ENCODE measurements around the gene NR5A1. TPM values are rescaled to one million over a fixed set of nuclear protein-coding genes. Genes with fewer than 3 reads are reported as not detected.

The NR5A1 gene
- 0.55 TPM for polyA plus RNA-seq (2013)

- Histone ChIP-seq H3K27me3 (replicated peaks in 2 of 5; ENCODE audit: control insufficient read depth in 4 of 5, insufficient read depth in 5 of 5, low read length in 4 of 5) (peaks cover 0 to 38% (median 13%) of the 10 kb centered on the region in 5 experiments), H3K9me3 (ENCODE audit: control extremely low read depth in 1 of 5, control insufficient read depth in 4 of 5, insufficient read depth in 2 of 5, low read depth in 1 of 5, low read length in 4 of 5) (no peaks in the 10 kb centered on the region), H3K4me1 (ENCODE audit: control extremely low read depth in 1 of 4, control insufficient read depth in 4 of 4, insufficient read depth in 4 of 4, low read length in 3 of 4) (peaks cover 0 to 44% (median 29%) of the 10 kb centered on the region in 4 experiments), H3K27ac (ENCODE audit: insufficient read depth in 1 of 2, low read depth in 1 of 2, low read length in 2 of 2, poor library complexity in 1 of 2, severe bottlenecking in 2 of 2) (no peak within 1 kb of the TSS), H3K36me3 (ENCODE audit: control insufficient read depth in 4 of 4, insufficient read depth in 4 of 4, low read length in 3 of 4) (no peaks in the 10 kb centered on the region), H3K4me3 (ENCODE audit: control insufficient read depth in 1 of 7, extremely low read depth in 1 of 7, insufficient read depth in 4 of 7, low read depth in 2 of 7, low read length in 6 of 7) (no peak within 1 kb of the TSS)
- no peak for DNase-seq
- 96% methylated on average over 19 of the region's 34 CpGs for WGBS (ENCODE audit: insufficient coverage)
- ChIA-PET POLR2A (no interaction called here), CTCF (no interaction called here)
These were observed at the start of gene NR5A1 for GRCh38 chr9:124506931-124507879. Gene NR5A1 (minus strand): TSS chr9:124507399. CDS start chr9:124503395, 4,004 bp downstream.

- 33% methylated on average over 1 of the region's 3 CpGs for WGBS (ENCODE audit: insufficient coverage)
- H3K4me3 ChIP-seq (ENCODE audit: control insufficient read depth in 1 of 7, extremely low read depth in 1 of 7, insufficient read depth in 4 of 7, low read depth in 2 of 7, low read length in 6 of 7) = no peak overlapping the region
- no peak for DNase-seq
- H3K36me3 ChIP-seq (ENCODE audit: control insufficient read depth in 4 of 4, insufficient read depth in 4 of 4, low read length in 3 of 4) = peaks cover 0 to 9% (median 1%) of the 10 kb centered on the region in 4 experiments
- no peaks in the 10 kb centered on the region for H3K27me3 ChIP-seq (replicated peaks in 2 of 5; ENCODE audit: control insufficient read depth in 4 of 5, insufficient read depth in 5 of 5, low read length in 4 of 5)
- H3K9me3 ChIP-seq (ENCODE audit: control extremely low read depth in 1 of 5, control insufficient read depth in 4 of 5, insufficient read depth in 2 of 5, low read depth in 1 of 5, low read length in 4 of 5) = no peaks in the 10 kb centered on the region
- ChIA-PET POLR2A (no interaction called here), CTCF (interaction anchor here (0.6 to 6.3 kb wide), 11 partner anchors 10 to 237 kb away, joined by 3 to 44 read pairs (median 3); no protein-coding TSS in a partner anchor)
- H3K4me1 ChIP-seq (ENCODE audit: control extremely low read depth in 1 of 4, control insufficient read depth in 4 of 4, insufficient read depth in 4 of 4, low read length in 3 of 4) = peaks cover 10 to 34% (median 24%) of the 10 kb centered on the region in 4 experiments
- no peak overlapping the region for H3K27ac ChIP-seq (ENCODE audit: insufficient read depth in 1 of 2, low read depth in 1 of 2, low read length in 2 of 2, poor library complexity in 1 of 2, severe bottlenecking in 2 of 2)
These were observed 47.8 kb upstream of the NR5A1 start for GRCh38 chr9:124555043-124555442.

DNA sequence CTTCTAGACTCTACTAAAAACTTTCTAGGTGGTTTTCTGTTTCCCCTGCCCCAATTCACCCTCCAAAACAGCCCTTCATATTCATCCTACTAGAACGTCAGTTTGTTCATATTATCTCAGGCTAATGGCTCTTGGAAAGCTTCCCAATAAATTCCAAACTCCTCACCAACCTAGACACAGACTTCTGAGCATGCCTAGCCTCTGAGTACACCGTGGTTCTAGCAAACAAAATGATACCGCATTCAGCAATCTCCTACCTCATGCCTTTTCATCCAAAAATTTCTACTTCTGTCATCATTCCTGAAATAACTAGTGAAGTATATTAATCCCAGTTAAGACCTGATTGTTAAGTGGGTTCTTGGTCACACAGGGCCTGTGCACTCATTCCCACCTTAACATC is 46.5 kb upstream of the NR5A1 start:
- no peaks in the 10 kb centered on the region for H3K27me3 ChIP-seq (replicated peaks in 2 of 5; ENCODE audit: control insufficient read depth in 4 of 5, insufficient read depth in 5 of 5, low read length in 4 of 5)
- H3K4me1 ChIP-seq (ENCODE audit: control extremely low read depth in 1 of 4, control insufficient read depth in 4 of 4, insufficient read depth in 4 of 4, low read length in 3 of 4) = peaks cover 13 to 40% (median 31%) of the 10 kb centered on the region in 4 experiments
- POLR2A ChIA-PET = no interaction called here
- peaks cover 0 to 9% (median 1%) of the 10 kb centered on the region in 4 experiments for H3K36me3 ChIP-seq (ENCODE audit: control insufficient read depth in 4 of 4, insufficient read depth in 4 of 4, low read length in 3 of 4)
- DNase-seq = no peak
- no peak overlapping the region for H3K27ac ChIP-seq (ENCODE audit: insufficient read depth in 1 of 2, low read depth in 1 of 2, low read length in 2 of 2, poor library complexity in 1 of 2, severe bottlenecking in 2 of 2)
- H3K4me3 ChIP-seq (ENCODE audit: control insufficient read depth in 1 of 7, extremely low read depth in 1 of 7, insufficient read depth in 4 of 7, low read depth in 2 of 7, low read length in 6 of 7) = no peak overlapping the region
- CTCF ChIA-PET = interaction anchor here (1.3 to 6.3 kb wide), 8 partner anchors 8 to 220 kb away, joined by 3 to 44 read pairs (median 10); no protein-coding TSS in a partner anchor
- WGBS (ENCODE audit: insufficient coverage) = 100% methylated on average over 2 of the region's 3 CpGs
- no peaks in the 10 kb centered on the region for H3K9me3 ChIP-seq (ENCODE audit: control extremely low read depth in 1 of 5, control insufficient read depth in 4 of 5, insufficient read depth in 2 of 5, low read depth in 1 of 5, low read length in 4 of 5)

DNA sequence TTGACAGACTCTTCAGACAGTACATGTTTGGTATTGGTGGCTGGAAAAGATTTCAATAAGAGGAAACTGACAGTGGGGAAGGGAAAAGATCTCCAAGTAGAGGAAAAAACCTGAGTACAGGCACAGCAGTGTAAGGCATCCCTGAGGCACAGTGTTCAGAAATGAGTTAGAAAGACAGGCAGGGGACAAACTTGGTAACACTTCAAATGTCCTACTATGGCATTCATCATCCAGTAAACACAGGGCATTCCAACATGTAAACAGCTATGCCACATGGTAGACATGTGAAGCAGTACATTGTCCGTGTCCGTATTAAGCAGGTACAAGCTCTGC is 45.0 kb upstream of the NR5A1 start:
- H3K27ac ChIP-seq (ENCODE audit: insufficient read depth in 1 of 2, low read depth in 1 of 2, low read length in 2 of 2, poor library complexity in 1 of 2, severe bottlenecking in 2 of 2) = no peak overlapping the region
- no CpG with 5 or more reads among the region's 2 CpGs for WGBS (ENCODE audit: insufficient coverage)
- H3K9me3 ChIP-seq (ENCODE audit: control extremely low read depth in 1 of 5, control insufficient read depth in 4 of 5, insufficient read depth in 2 of 5, low read depth in 1 of 5, low read length in 4 of 5) = no peaks in the 10 kb centered on the region
- no peaks in the 10 kb centered on the region for H3K27me3 ChIP-seq (replicated peaks in 2 of 5; ENCODE audit: control insufficient read depth in 4 of 5, insufficient read depth in 5 of 5, low read length in 4 of 5)
- H3K4me1 ChIP-seq (ENCODE audit: control extremely low read depth in 1 of 4, control insufficient read depth in 4 of 4, insufficient read depth in 4 of 4, low read length in 3 of 4) = peaks cover 13 to 46% (median 31%) of the 10 kb centered on the region in 4 experiments
- DNase-seq = no peak
- ChIA-PET CTCF (interaction anchor here (0.8 to 6.3 kb wide), 31 partner anchors 10 to 304 kb away, joined by 3 to 54 read pairs (median 3); no protein-coding TSS in a partner anchor), POLR2A (no interaction called here)
- H3K36me3 ChIP-seq (ENCODE audit: control insufficient read depth in 4 of 4, insufficient read depth in 4 of 4, low read length in 3 of 4) = peaks cover 0 to 9% (median 1%) of the 10 kb centered on the region in 4 experiments
- H3K4me3 ChIP-seq (ENCODE audit: control insufficient read depth in 1 of 7, extremely low read depth in 1 of 7, insufficient read depth in 4 of 7, low read depth in 2 of 7, low read length in 6 of 7) = no peak overlapping the region

GRCh38 chr9:124551472-124552272 is 44.5 kb upstream of the NR5A1 start:
- no peak overlapping the region for H3K4me3 ChIP-seq (ENCODE audit: control insufficient read depth in 1 of 7, extremely low read depth in 1 of 7, insufficient read depth in 4 of 7, low read depth in 2 of 7, low read length in 6 of 7)
- peaks cover 11 to 42% (median 28%) of the 10 kb centered on the region in 4 experiments for H3K4me1 ChIP-seq (ENCODE audit: control extremely low read depth in 1 of 4, control insufficient read depth in 4 of 4, insufficient read depth in 4 of 4, low read length in 3 of 4)
- H3K36me3 ChIP-seq (ENCODE audit: control insufficient read depth in 4 of 4, insufficient read depth in 4 of 4, low read length in 3 of 4) = peaks cover 0 to 9% (median 1%) of the 10 kb centered on the region in 4 experiments
- WGBS (ENCODE audit: insufficient coverage) = 7% methylated on average over 3 of the region's 4 CpGs
- ChIA-PET POLR2A (no interaction called here), CTCF (interaction anchor here (0.6 to 6.3 kb wide), 43 partner anchors 8 to 305 kb away, joined by 3 to 54 read pairs (median 3); no protein-coding TSS in a partner anchor)
- H3K27ac ChIP-seq (ENCODE audit: insufficient read depth in 1 of 2, low read depth in 1 of 2, low read length in 2 of 2, poor library complexity in 1 of 2, severe bottlenecking in 2 of 2) = no peak overlapping the region
- no peaks in the 10 kb centered on the region for H3K9me3 ChIP-seq (ENCODE audit: control extremely low read depth in 1 of 5, control insufficient read depth in 4 of 5, insufficient read depth in 2 of 5, low read depth in 1 of 5, low read length in 4 of 5)
- DNase-seq = peak; percentile 52 to 71 (median 69)
- no peaks in the 10 kb centered on the region for H3K27me3 ChIP-seq (replicated peaks in 2 of 5; ENCODE audit: control insufficient read depth in 4 of 5, insufficient read depth in 5 of 5, low read length in 4 of 5)

DNA sequence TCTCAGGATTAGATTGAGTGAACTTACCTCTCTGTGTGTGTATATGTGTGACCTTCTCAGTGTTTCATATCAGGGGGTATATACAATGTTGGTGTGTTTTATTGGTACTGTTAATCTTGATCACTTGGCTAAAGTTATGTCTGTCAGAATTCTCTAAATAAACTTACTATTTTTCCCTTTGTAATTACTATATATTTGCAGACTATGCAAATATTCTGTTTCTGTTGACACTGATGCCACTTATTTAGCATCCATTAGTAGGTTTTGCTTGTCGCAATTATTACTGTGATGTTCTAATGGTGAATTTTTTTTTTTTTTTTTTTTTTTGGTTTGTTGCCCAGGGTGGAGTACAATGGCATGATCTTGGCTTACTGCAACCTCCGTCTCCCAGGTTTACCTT is 42.9 kb upstream of the NR5A1 start:
- no peak for DNase-seq
- ChIA-PET CTCF (interaction anchor here (1.4 to 4.2 kb wide), 3 partner anchors 15 to 214 kb away, joined by 3 to 54 read pairs (median 19); no protein-coding TSS in a partner anchor), POLR2A (no interaction called here)
- whole genome bisulfite sequencing (ENCODE audit: insufficient coverage) = 100% methylated on average over 1 of the region's 2 CpGs
- H3K36me3 ChIP-seq (ENCODE audit: control insufficient read depth in 4 of 4, insufficient read depth in 4 of 4, low read length in 3 of 4) = peaks cover 0 to 9% (median 1%) of the 10 kb centered on the region in 4 experiments
- H3K4me3 ChIP-seq (ENCODE audit: control insufficient read depth in 1 of 7, extremely low read depth in 1 of 7, insufficient read depth in 4 of 7, low read depth in 2 of 7, low read length in 6 of 7) = no peak overlapping the region
- H3K27me3 ChIP-seq (replicated peaks in 2 of 5; ENCODE audit: control insufficient read depth in 4 of 5, insufficient read depth in 5 of 5, low read length in 4 of 5) = no peaks in the 10 kb centered on the region
- H3K27ac ChIP-seq (ENCODE audit: insufficient read depth in 1 of 2, low read depth in 1 of 2, low read length in 2 of 2, poor library complexity in 1 of 2, severe bottlenecking in 2 of 2) = no peak overlapping the region
- peaks cover 11 to 36% (median 23%) of the 10 kb centered on the region in 4 experiments for H3K4me1 ChIP-seq (ENCODE audit: control extremely low read depth in 1 of 4, control insufficient read depth in 4 of 4, insufficient read depth in 4 of 4, low read length in 3 of 4)
- no peaks in the 10 kb centered on the region for H3K9me3 ChIP-seq (ENCODE audit: control extremely low read depth in 1 of 5, control insufficient read depth in 4 of 5, insufficient read depth in 2 of 5, low read depth in 1 of 5, low read length in 4 of 5)

Data from common myeloid progenitor, CD34-positive (primary cell).